ENCODE measurements around the gene TTC39B.

Gene TTC39B

GRCh38 chr9:15206903-15207696 is 99.9 kb downstream of the TTC39B start:
- Mint-ChIP-seq H3K4me3 (no peak overlapping the region), H3K36me3 (ENCODE audit: low read depth) (peaks cover 44% of the 10 kb centered on the region), H3K9me3 (peaks cover 3% of the 10 kb centered on the region), H3K27me3 (no peaks in the 10 kb centered on the region), H3K4me1 (ENCODE audit: low read depth) (peaks cover 40% of the 10 kb centered on the region), H3K27ac (peak overlapping the region; percentile 85)

GRCh38 chr9:15205632-15206420 is 101.2 kb downstream of the TTC39B start:
- Mint-ChIP-seq H3K9me3 (peaks cover 3% of the 10 kb centered on the region), H3K27me3 (no peaks in the 10 kb centered on the region), H3K36me3 (ENCODE audit: low read depth) (peaks cover 49% of the 10 kb centered on the region), H3K4me1 (ENCODE audit: low read depth) (peaks cover 33% of the 10 kb centered on the region), H3K27ac (no peak overlapping the region), H3K4me3 (no peak overlapping the region)

GRCh38 chr9:15203581-15203980 is 103.4 kb downstream of the TTC39B start:
- peaks cover 3% of the 10 kb centered on the region for H3K9me3 Mint-ChIP-seq
- H3K27ac Mint-ChIP-seq = no peak overlapping the region
- H3K36me3 Mint-ChIP-seq (ENCODE audit: low read depth) = peaks cover 39% of the 10 kb centered on the region
- H3K4me3 Mint-ChIP-seq = no peak overlapping the region
- peaks cover 23% of the 10 kb centered on the region for H3K4me1 Mint-ChIP-seq (ENCODE audit: low read depth)
- no peaks in the 10 kb centered on the region for H3K27me3 Mint-ChIP-seq

- no peaks in the 10 kb centered on the region for H3K27me3 Mint-ChIP-seq
- H3K4me3 Mint-ChIP-seq = no peak overlapping the region
- H3K9me3 Mint-ChIP-seq = no peaks in the 10 kb centered on the region
- H3K4me1 Mint-ChIP-seq (ENCODE audit: low read depth) = no peaks in the 10 kb centered on the region
- H3K36me3 Mint-ChIP-seq (ENCODE audit: low read depth) = peaks cover 36% of the 10 kb centered on the region
- no peak overlapping the region for H3K27ac Mint-ChIP-seq
Measured at GRCh38 chr9:15200111-15200510, 106.9 kb downstream of the TTC39B start.

- H3K4me1 Mint-ChIP-seq (ENCODE audit: low read depth) = peaks cover 18% of the 10 kb centered on the region
- peaks cover 65% of the 10 kb centered on the region for H3K36me3 Mint-ChIP-seq (ENCODE audit: low read depth)
- no peak overlapping the region for H3K27ac Mint-ChIP-seq
Measured at GRCh38 chr9:15192856-15193255, 114.2 kb downstream of the TTC39B start.

GRCh38 chr9:15191378-15191777 is 115.6 kb downstream of the TTC39B start:
- H3K4me3 Mint-ChIP-seq = no peak overlapping the region
- H3K36me3 Mint-ChIP-seq (ENCODE audit: low read depth) = peaks cover 57% of the 10 kb centered on the region
- H3K4me1 Mint-ChIP-seq (ENCODE audit: low read depth) = peaks cover 18% of the 10 kb centered on the region
- peak overlapping the region; percentile 9 for H3K27ac Mint-ChIP-seq
- no peaks in the 10 kb centered on the region for H3K27me3 Mint-ChIP-seq
- no peaks in the 10 kb centered on the region for H3K9me3 Mint-ChIP-seq

More at GRCh38 chr9:15192856-15193255, 114.2 kb downstream of the TTC39B start:
- Mint-ChIP-seq H3K4me3 (no peak overlapping the region), H3K27me3 (no peaks in the 10 kb centered on the region), H3K9me3 (no peaks in the 10 kb centered on the region)

- no peaks in the 10 kb centered on the region for H3K27me3 Mint-ChIP-seq
- no peaks in the 10 kb centered on the region for H3K9me3 Mint-ChIP-seq
- H3K4me1 Mint-ChIP-seq (ENCODE audit: low read depth) = peaks cover 18% of the 10 kb centered on the region
- H3K4me3 Mint-ChIP-seq = no peak overlapping the region
- H3K36me3 Mint-ChIP-seq (ENCODE audit: low read depth) = peaks cover 54% of the 10 kb centered on the region
- H3K27ac Mint-ChIP-seq = no peak overlapping the region
Measured at GRCh38 chr9:15189481-15189880, 117.5 kb downstream of the TTC39B start.

GRCh38 chr9:15187589-15187988 is 119.4 kb downstream of the TTC39B start:
- Mint-ChIP-seq H3K36me3 (ENCODE audit: low read depth) (peaks cover 49% of the 10 kb centered on the region), H3K27me3 (no peaks in the 10 kb centered on the region), H3K27ac (no peak overlapping the region), H3K4me3 (no peak overlapping the region), H3K9me3 (no peaks in the 10 kb centered on the region), H3K4me1 (ENCODE audit: low read depth) (peaks cover 18% of the 10 kb centered on the region)

- Mint-ChIP-seq H3K4me3 (no peak overlapping the region), H3K27me3 (no peaks in the 10 kb centered on the region), H3K4me1 (ENCODE audit: low read depth) (peaks cover 11% of the 10 kb centered on the region), H3K9me3 (no peaks in the 10 kb centered on the region), H3K36me3 (ENCODE audit: low read depth) (peaks cover 36% of the 10 kb centered on the region), H3K27ac (no peak overlapping the region)
Measured at GRCh38 chr9:15182730-15183129, 124.3 kb downstream of the TTC39B start.

GRCh38 chr9:15182101-15182551 is 124.9 kb downstream of the TTC39B start:
- Mint-ChIP-seq H3K9me3 (no peaks in the 10 kb centered on the region), H3K4me3 (no peak overlapping the region), H3K4me1 (ENCODE audit: low read depth) (peaks cover 11% of the 10 kb centered on the region), H3K36me3 (ENCODE audit: low read depth) (peaks cover 34% of the 10 kb centered on the region), H3K27me3 (no peaks in the 10 kb centered on the region), H3K27ac (no peak overlapping the region)

- no peak overlapping the region for H3K4me3 Mint-ChIP-seq
- H3K27ac Mint-ChIP-seq = no peak overlapping the region
- H3K4me1 Mint-ChIP-seq (ENCODE audit: low read depth) = peaks cover 11% of the 10 kb centered on the region
- no peaks in the 10 kb centered on the region for H3K27me3 Mint-ChIP-seq
- H3K36me3 Mint-ChIP-seq (ENCODE audit: low read depth) = peaks cover 22% of the 10 kb centered on the region
- no peaks in the 10 kb centered on the region for H3K9me3 Mint-ChIP-seq
Measured at GRCh38 chr9:15180124-15180523, 126.9 kb downstream of the TTC39B start.

GRCh38 chr9:15178631-15179030 is 128.4 kb downstream of the TTC39B start:
- no peaks in the 10 kb centered on the region for H3K9me3 Mint-ChIP-seq
- H3K27me3 Mint-ChIP-seq = no peaks in the 10 kb centered on the region
- H3K4me3 Mint-ChIP-seq = no peak overlapping the region
- no peak overlapping the region for H3K27ac Mint-ChIP-seq
- peaks cover 29% of the 10 kb centered on the region for H3K36me3 Mint-ChIP-seq (ENCODE audit: low read depth)
- H3K4me1 Mint-ChIP-seq (ENCODE audit: low read depth) = peaks cover 11% of the 10 kb centered on the region

GRCh38 chr9:15176836-15177235 is 130.2 kb downstream of the TTC39B start:
- Mint-ChIP-seq H3K36me3 (ENCODE audit: low read depth) (peaks cover 31% of the 10 kb centered on the region), H3K4me3 (no peak overlapping the region), H3K27ac (no peak overlapping the region), H3K27me3 (no peaks in the 10 kb centered on the region), H3K4me1 (ENCODE audit: low read depth) (peaks cover 11% of the 10 kb centered on the region), H3K9me3 (no peaks in the 10 kb centered on the region)

GRCh38 chr9:15163931-15164330 is 143.1 kb downstream of the TTC39B start:
- H3K4me3 Mint-ChIP-seq = no peak overlapping the region
- no peaks in the 10 kb centered on the region for H3K9me3 Mint-ChIP-seq
- H3K36me3 Mint-ChIP-seq (ENCODE audit: low read depth) = peaks cover 13% of the 10 kb centered on the region
- no peaks in the 10 kb centered on the region for H3K4me1 Mint-ChIP-seq (ENCODE audit: low read depth)
- H3K27ac Mint-ChIP-seq = no peak overlapping the region
- no peaks in the 10 kb centered on the region for H3K27me3 Mint-ChIP-seq

GRCh38 chr9:15161753-15162152 is 145.3 kb downstream of the TTC39B start:
- H3K4me3 Mint-ChIP-seq = no peak overlapping the region
- H3K4me1 Mint-ChIP-seq (ENCODE audit: low read depth) = no peaks in the 10 kb centered on the region
- H3K9me3 Mint-ChIP-seq = no peaks in the 10 kb centered on the region
- no peak overlapping the region for H3K27ac Mint-ChIP-seq
- peaks cover under 1% of the 10 kb centered on the region for H3K27me3 Mint-ChIP-seq
- H3K36me3 Mint-ChIP-seq (ENCODE audit: low read depth) = peaks cover 6% of the 10 kb centered on the region

All from stimulated activated naive CD8-positive, alpha-beta T cell treated with anti-CD3 and anti-CD28 coated beads, Interleukin-15, Interleukin-2, amounts not matched to agents 100 ng/mL and 50 ng/mL, for 24 hours (primary cell).